ENCODE measurements around the gene ITGA2. TPM values are rescaled to one million over a fixed set of nuclear protein-coding genes. Genes with fewer than 3 reads are reported as not detected.
A peak's percentile ranks its signal among the peaks of the same experiment; 100 is the strongest.

The ITGA2 gene
- total RNA-seq, 1 experiment from 2014 or later, result 36.6 TPM

GRCh38 chr5:53022930-53023511 is 33.9 kb downstream of the ITGA2 start:
- Histone ChIP-seq H3K27me3 (ENCODE audit: insufficient read depth, low read length) (no peaks in the 10 kb centered on the region), H3K9me2 (ENCODE audit: insufficient read depth) (no peaks in the 10 kb centered on the region), H3K79me2 (ENCODE audit: insufficient read depth, low read length) (peaks cover 15% of the 10 kb centered on the region), H3K27ac (ENCODE audit: low read depth, low read length) (no peak overlapping the region), H3K9ac (ENCODE audit: low read length) (no peak overlapping the region), H3K36me3 (ENCODE audit: control insufficient read depth in 1 of 2, insufficient read depth in 2 of 2, low read length in 2 of 2) (no peaks in the 10 kb centered on the region), H3K4me2 (ENCODE audit: low read length) (no peak overlapping the region), H3K4me3 (replicated peaks in 1 of 2; ENCODE audit: low read depth in 1 of 2, low read length in 2 of 2) (no peak overlapping the region), H4K20me1 (ENCODE audit: insufficient read depth) (no peaks in the 10 kb centered on the region), H2AFZ (ENCODE audit: low read depth, low read length, poor library complexity, severe bottlenecking) (no peak overlapping the region), H3K4me1 (ENCODE audit: control insufficient read depth in 1 of 2, insufficient read depth in 2 of 2, low read length in 2 of 2) (peaks cover 18 to 22% of the 10 kb centered on the region in 2 experiments; a peak in 3 of 4 replicates), H3K9me3 (ENCODE audit: control insufficient read depth in 1 of 2, insufficient read depth in 1 of 2, low read depth in 1 of 2, low read length in 2 of 2) (no peaks in the 10 kb centered on the region)
- ChIA-PET CTCF (interaction anchor here (3.6 kb wide), 1 partner anchor 12 kb away, joined by 20 read pairs; no protein-coding TSS in a partner anchor), RAD21 (ENCODE audit: low non-redundant PET in 1 of 2, low total read pairs in 2 of 2, uncharacterized antibody in 2 of 2, unreplicated experiment in 2 of 2) (no interaction called here), POLR2A (interaction anchor here (0.8 kb wide), 1 partner anchor 9 kb away, joined by 3 read pairs; no protein-coding TSS in a partner anchor)
- ATAC-seq (no peak), DNase-seq (ENCODE audit: low read depth, low spot score) (no peak)
- no peak for TF ChIP-seq JUND (IDR thresholded peaks at IDR 0.05)
- no peak for TF ChIP-seq SP1 (IDR thresholded peaks at IDR 0.05; ENCODE audit: low read depth)
- no peak for TF ChIP-seq POLR2A (IDR thresholded peaks at IDR 0.05; ENCODE audit: borderline replicate concordance, extremely low read depth, insufficient read depth, insufficient read length)
- no peak for TF ChIP-seq SRF (IDR thresholded peaks at IDR 0.05; ENCODE audit: low read depth)
- TF ChIP-seq ELF1 (IDR thresholded peaks at IDR 0.05; ENCODE audit: borderline replicate concordance, low read depth), result no peak
- intact Hi-C loops (cut with micrococcal nuclease), result no loop called here
- no TSS peak for BruUV-seq (replicated peaks)

GRCh38 chr5:53023969-53024368 is 34.8 kb downstream of the ITGA2 start:
- H3K9ac ChIP-seq (ENCODE audit: low read length), result no peak overlapping the region
- TF ChIP-seq ZNF274 (IDR thresholded peaks at IDR 0.05; ENCODE audit: low read depth, low read length), result no peak
- TF ChIP-seq CEBPB (IDR thresholded peaks at IDR 0.05; ENCODE audit: low read depth), result peak; percentile 90
- TF ChIP-seq TCF7L2 (IDR thresholded peaks at IDR 0.05; ENCODE audit: borderline replicate concordance, extremely low read depth, insufficient read depth, insufficient read length), result no peak
- no peak for TF ChIP-seq CBX3 (IDR thresholded peaks at IDR 0.05; ENCODE audit: low read depth)
- H3K4me3 ChIP-seq (replicated peaks in 1 of 2; ENCODE audit: low read depth in 1 of 2, low read length in 2 of 2), result no peak overlapping the region
- no peaks in the 10 kb centered on the region for H3K9me2 ChIP-seq (ENCODE audit: insufficient read depth)
- no peaks in the 10 kb centered on the region for H3K9me3 ChIP-seq (ENCODE audit: control insufficient read depth in 1 of 2, insufficient read depth in 1 of 2, low read depth in 1 of 2, low read length in 2 of 2)
- ATAC-seq (no peak), DNase-seq (ENCODE audit: low read depth, low spot score) (no peak)
- H3K27me3 ChIP-seq (ENCODE audit: insufficient read depth, low read length), result no peaks in the 10 kb centered on the region
- no peak overlapping the region for H3K4me2 ChIP-seq (ENCODE audit: low read length)
- H2AFZ ChIP-seq (ENCODE audit: low read depth, low read length, poor library complexity, severe bottlenecking), result no peak overlapping the region
- intact Hi-C loops (cut with micrococcal nuclease), result no loop called here
- H3K36me3 ChIP-seq (ENCODE audit: control insufficient read depth in 1 of 2, insufficient read depth in 2 of 2, low read length in 2 of 2), result no peaks in the 10 kb centered on the region
- POLR2A ChIA-PET, result interaction anchor here (0.8 kb wide), 1 partner anchor 8 kb away, joined by 3 read pairs; no protein-coding TSS in a partner anchor
- CTCF ChIA-PET, result interaction anchor here (3.6 kb wide), 1 partner anchor 12 kb away, joined by 20 read pairs; no protein-coding TSS in a partner anchor
- no peak overlapping the region for H3K27ac ChIP-seq (ENCODE audit: low read depth, low read length)
- H3K4me1 ChIP-seq (ENCODE audit: control insufficient read depth in 1 of 2, insufficient read depth in 2 of 2, low read length in 2 of 2), result peaks cover 17 to 19% of the 10 kb centered on the region in 2 experiments; a peak in 3 of 4 replicates
- RAD21 ChIA-PET (ENCODE audit: low non-redundant PET in 1 of 2, low total read pairs in 2 of 2, uncharacterized antibody in 2 of 2, unreplicated experiment in 2 of 2), result no interaction called here
- peaks cover 9% of the 10 kb centered on the region for H3K79me2 ChIP-seq (ENCODE audit: insufficient read depth, low read length)
- no TSS peak for BruUV-seq (replicated peaks)
- H4K20me1 ChIP-seq (ENCODE audit: insufficient read depth), result no peaks in the 10 kb centered on the region
